ENCODE results near the gene DGUOK. TPM values are rescaled to one million over a fixed set of nuclear protein-coding genes. Genes with fewer than 3 reads are reported as not detected.
A peak's percentile ranks its signal among the peaks of the same experiment; 100 is the strongest.
"Not testable (repeated sequence)": the region's sequence is repeated elsewhere in the genome, so short reads cannot be mapped to it uniquely, and the experiment has no call there.

The DGUOK gene
- total and polyA plus RNA-seq, 2 donors = 73.7 to 157 TPM

DNA sequence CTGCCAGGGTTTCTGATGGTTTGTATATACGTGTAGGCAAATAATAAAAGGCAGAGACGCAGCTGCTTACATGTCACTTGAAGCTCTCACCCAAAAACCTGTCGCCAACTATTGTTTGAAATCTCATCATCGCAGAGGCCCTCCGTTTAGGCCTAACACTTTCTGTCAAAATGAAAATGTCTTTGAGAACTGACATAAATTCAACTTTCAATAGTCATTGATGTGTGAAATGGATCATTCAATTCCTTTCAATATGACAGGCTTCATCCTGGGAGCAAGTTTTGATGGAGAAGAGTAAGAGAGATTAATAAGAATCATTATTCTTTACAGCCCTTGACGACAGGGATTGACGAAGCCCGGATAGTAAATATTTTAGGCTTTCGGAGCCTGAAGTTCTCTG is 31.2 kb upstream of the DGUOK start:
- no peaks in the 10 kb centered on the region for H3K27me3 ChIP-seq (ENCODE audit: control insufficient read depth in 2 of 2, insufficient read depth in 1 of 2, low read length in 1 of 2)
- H3K36me3 ChIP-seq (ENCODE audit: control insufficient read depth in 2 of 2, insufficient read depth in 2 of 2, low read length in 1 of 2) = no peaks in the 10 kb centered on the region
- 92% methylated on average over 9 of the region's 9 CpGs for WGBS
- peaks cover 8 to 19% of the 10 kb centered on the region in 2 donors for H3K4me1 ChIP-seq (ENCODE audit: control insufficient read depth in 2 of 2, insufficient read depth in 2 of 2, low read length in 2 of 2)
- no peak overlapping the region for H3K4me3 ChIP-seq (ENCODE audit: low read length in 2 of 2)
- no peaks in the 10 kb centered on the region for H3K9me3 ChIP-seq (ENCODE audit: control insufficient read depth in 2 of 2, insufficient read depth in 1 of 2, low read length in 1 of 2)
- H3K27ac ChIP-seq (ENCODE audit: low read depth in 1 of 2, low read length in 1 of 2) = no peak overlapping the region
- DNase-seq (ENCODE audit: low read depth in 6 of 9, low spot score in 9 of 9) = no peak

DNA sequence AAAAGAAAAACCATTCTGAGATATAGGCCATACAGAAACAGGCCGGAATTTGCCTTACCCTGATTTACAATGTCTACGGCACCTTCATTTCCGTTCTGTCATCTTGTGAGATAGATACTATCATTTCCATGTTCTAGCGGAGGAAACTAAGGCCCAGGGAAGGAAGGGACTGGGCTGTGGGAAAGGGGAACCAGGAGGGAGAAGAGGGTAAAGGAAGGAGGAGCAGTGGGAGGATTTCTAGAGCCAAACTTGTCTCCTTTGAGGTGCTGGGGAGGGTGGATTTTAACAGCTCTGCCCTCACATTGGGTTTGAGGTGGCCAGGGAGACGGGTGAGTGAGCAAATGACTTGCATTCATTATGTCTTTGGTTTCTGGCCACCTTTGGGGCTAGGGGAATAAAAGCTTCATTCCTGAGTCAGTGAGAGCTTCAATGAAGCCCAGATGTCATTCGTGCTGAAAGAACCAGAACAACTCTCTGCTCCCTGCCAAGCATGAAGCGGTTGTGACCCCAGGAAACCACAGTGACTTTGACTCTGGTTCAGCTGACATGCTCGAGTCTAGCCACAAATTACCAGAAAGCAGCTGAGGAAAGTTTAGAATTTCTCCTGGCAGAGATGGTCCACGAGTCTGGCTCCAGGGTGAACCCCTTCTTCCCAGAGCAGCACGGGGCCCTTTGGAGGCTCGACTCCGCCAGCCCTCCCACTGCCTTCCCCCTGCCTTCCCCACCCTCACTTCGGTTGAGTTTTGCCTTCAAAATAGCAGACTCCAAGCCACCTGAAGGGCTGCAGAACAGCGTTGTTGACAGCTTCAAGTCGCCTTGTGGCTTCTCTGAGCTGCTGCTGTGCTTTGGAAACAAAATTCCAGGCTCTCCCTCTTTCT is 30.1 kb upstream of the DGUOK start:
- Histone ChIP-seq H3K27ac (ENCODE audit: low read depth in 1 of 2, low read length in 1 of 2) (peak overlapping the region; percentile 25 to 54), H3K4me3 (ENCODE audit: low read length in 2 of 2) (no peak overlapping the region), H3K27me3 (ENCODE audit: control insufficient read depth in 2 of 2, insufficient read depth in 1 of 2, low read length in 1 of 2) (no peaks in the 10 kb centered on the region), H3K4me1 (ENCODE audit: control insufficient read depth in 2 of 2, insufficient read depth in 2 of 2, low read length in 2 of 2) (peaks cover 11 to 27% of the 10 kb centered on the region in 2 donors), H3K36me3 (ENCODE audit: control insufficient read depth in 2 of 2, insufficient read depth in 2 of 2, low read length in 1 of 2) (no peaks in the 10 kb centered on the region), H3K9me3 (ENCODE audit: control insufficient read depth in 2 of 2, insufficient read depth in 1 of 2, low read length in 1 of 2) (no peaks in the 10 kb centered on the region)
- 24% methylated on average over 15 of the region's 15 CpGs for WGBS
- peak in 6 of 9 donors; percentile 37 to 75 (median 50) for DNase-seq (ENCODE audit: low read depth in 6 of 9, low spot score in 9 of 9)

DNA sequence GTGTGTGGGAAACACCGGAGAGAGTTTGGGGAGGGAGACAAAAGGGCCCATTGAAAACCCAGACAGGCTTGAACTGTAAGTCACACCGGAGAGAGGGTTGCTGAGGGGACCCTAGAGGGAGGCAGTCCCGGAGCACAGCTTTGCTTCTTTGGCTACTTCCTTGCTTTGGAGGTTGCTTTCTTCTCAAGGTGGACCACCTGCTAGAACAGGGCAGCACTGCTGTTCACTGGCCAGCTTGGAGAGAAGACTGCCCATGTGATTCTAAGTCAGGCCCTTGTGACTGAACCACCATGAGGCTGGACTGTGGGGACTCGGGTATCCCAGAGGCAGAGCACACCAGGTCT is 29.5 kb upstream of the DGUOK start:
- Histone ChIP-seq H3K27me3 (ENCODE audit: control insufficient read depth in 2 of 2, insufficient read depth in 1 of 2, low read length in 1 of 2) (no peaks in the 10 kb centered on the region), H3K4me3 (ENCODE audit: low read length in 2 of 2) (no peak overlapping the region), H3K27ac (ENCODE audit: low read depth in 1 of 2, low read length in 1 of 2) (no peak overlapping the region), H3K9me3 (ENCODE audit: control insufficient read depth in 2 of 2, insufficient read depth in 1 of 2, low read length in 1 of 2) (no peaks in the 10 kb centered on the region), H3K4me1 (ENCODE audit: control insufficient read depth in 2 of 2, insufficient read depth in 2 of 2, low read length in 2 of 2) (peaks cover 15 to 32% of the 10 kb centered on the region in 2 donors), H3K36me3 (ENCODE audit: control insufficient read depth in 2 of 2, insufficient read depth in 2 of 2, low read length in 1 of 2) (no peaks in the 10 kb centered on the region)
- WGBS = 86% methylated on average over 4 of the region's 4 CpGs
- DNase-seq (ENCODE audit: low read depth in 6 of 9, low spot score in 9 of 9) = no peak

DNA sequence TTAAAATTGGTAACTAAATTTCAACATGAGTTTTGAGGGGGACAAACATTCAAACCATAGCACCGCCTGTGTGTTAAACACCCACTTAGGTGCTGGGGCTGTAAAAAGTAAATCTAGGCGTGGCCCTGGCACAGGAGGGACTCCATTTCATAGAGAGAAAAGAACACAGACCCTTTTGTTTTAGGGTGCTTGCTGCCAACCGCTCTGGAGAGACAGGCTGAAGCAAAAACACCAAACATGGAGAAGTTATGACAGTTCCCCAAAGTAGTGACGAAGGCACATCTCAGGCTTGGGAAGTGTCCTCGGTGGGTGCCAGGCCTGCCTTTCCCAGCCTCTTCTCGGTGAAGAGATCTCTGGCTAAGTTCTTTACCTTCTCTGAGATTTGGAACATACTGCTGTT is 28.7 kb upstream of the DGUOK start:
- H3K4me1 ChIP-seq (ENCODE audit: control insufficient read depth in 2 of 2, insufficient read depth in 2 of 2, low read length in 2 of 2) = peaks cover 17 to 38% of the 10 kb centered on the region in 2 donors
- 97% methylated on average over 6 of the region's 6 CpGs for WGBS
- no peaks in the 10 kb centered on the region for H3K27me3 ChIP-seq (ENCODE audit: control insufficient read depth in 2 of 2, insufficient read depth in 1 of 2, low read length in 1 of 2)
- DNase-seq (ENCODE audit: low read depth in 6 of 9, low spot score in 9 of 9) = no peak
- no peak overlapping the region for H3K27ac ChIP-seq (ENCODE audit: low read depth in 1 of 2, low read length in 1 of 2)
- no peak overlapping the region for H3K4me3 ChIP-seq (ENCODE audit: low read length in 2 of 2)
- H3K36me3 ChIP-seq (ENCODE audit: control insufficient read depth in 2 of 2, insufficient read depth in 2 of 2, low read length in 1 of 2) = no peaks in the 10 kb centered on the region
- no peaks in the 10 kb centered on the region for H3K9me3 ChIP-seq (ENCODE audit: control insufficient read depth in 2 of 2, insufficient read depth in 1 of 2, low read length in 1 of 2)

DNA sequence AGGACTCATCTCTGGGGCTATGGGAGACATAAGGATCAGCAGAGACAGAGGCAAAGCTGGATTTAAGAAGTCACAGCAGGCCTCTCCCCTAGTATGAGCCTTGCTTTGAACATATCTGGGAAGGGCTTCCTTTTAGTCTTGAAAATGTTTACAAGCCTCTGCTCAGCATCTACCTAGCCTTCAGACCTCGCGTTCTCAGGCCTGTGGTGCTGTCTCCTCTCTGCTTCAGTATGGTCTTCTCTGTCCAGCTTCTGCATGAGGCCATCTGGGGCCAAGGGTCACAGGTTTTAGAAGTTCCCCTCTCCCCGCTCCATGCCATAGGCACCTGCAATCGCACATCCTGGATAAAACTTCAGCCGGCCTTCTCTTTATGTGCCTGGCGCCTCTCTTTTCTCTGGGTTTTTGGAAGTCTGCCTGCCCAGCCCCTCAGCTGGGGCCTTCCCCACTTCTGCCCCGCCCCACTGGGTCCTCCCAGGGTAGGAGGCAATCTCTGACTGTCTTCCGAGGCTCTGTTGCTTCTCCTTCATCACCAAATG is 26.8 kb upstream of the DGUOK start:
- Histone ChIP-seq H3K4me3 (ENCODE audit: low read length in 2 of 2) (no peak overlapping the region), H3K9me3 (ENCODE audit: control insufficient read depth in 2 of 2, insufficient read depth in 1 of 2, low read length in 1 of 2) (no peaks in the 10 kb centered on the region), H3K27ac (ENCODE audit: low read depth in 1 of 2, low read length in 1 of 2) (no peak overlapping the region), H3K4me1 (ENCODE audit: control insufficient read depth in 2 of 2, insufficient read depth in 2 of 2, low read length in 2 of 2) (peaks cover 17 to 38% of the 10 kb centered on the region in 2 donors), H3K27me3 (ENCODE audit: control insufficient read depth in 2 of 2, insufficient read depth in 1 of 2, low read length in 1 of 2) (no peaks in the 10 kb centered on the region), H3K36me3 (ENCODE audit: control insufficient read depth in 2 of 2, insufficient read depth in 2 of 2, low read length in 1 of 2) (no peaks in the 10 kb centered on the region)
- 94% methylated on average over 8 of the region's 8 CpGs for WGBS
- DNase-seq (ENCODE audit: low read depth in 6 of 9, low spot score in 9 of 9) = no peak

DNA sequence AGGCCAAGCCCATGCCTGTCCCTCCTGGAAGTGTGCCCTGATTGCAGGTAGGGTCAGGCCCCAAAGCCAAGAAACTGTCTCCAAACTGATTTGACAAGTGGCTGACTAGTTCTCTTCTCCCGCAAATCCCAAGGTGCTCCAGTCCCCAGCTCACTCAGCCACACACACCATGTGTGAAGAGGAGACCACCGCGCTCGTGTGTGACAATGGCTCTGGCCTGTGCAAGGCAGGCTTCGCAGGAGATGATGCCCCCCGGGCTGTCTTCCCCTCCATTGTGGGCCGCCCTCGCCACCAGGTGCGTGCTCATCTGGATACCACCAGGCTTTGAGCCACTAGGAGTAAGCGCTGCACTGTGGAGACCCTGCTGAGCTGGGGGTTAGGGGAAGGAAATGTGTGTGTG is 25.5 kb upstream of the DGUOK start:
- WGBS = 63% methylated on average over 10 of the region's 10 CpGs
- H3K27ac ChIP-seq (ENCODE audit: low read depth in 1 of 2, low read length in 1 of 2) = no peak overlapping the region

DNA sequence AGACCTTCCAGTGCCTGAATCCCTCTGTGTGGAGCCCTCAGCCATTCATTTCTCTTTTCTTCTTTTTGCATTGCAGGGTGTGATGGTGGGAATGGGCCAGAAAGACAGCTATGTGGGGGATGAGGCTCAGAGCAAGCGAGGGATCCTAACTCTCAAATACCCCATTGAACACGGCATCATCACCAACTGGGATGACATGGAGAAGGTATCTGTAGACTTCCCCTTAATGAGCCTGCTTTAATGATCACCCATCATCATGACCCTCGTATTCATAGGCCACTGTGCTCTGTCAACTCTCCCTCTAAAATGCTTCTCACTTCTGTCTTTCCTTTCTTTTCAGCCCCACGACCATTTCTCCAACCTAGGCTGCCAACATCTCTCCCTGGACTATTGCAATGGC is 24.4 kb upstream of the DGUOK start:
- no peak for DNase-seq (ENCODE audit: low read depth in 6 of 9, low spot score in 9 of 9)
- no peaks in the 10 kb centered on the region for H3K36me3 ChIP-seq (ENCODE audit: control insufficient read depth in 2 of 2, insufficient read depth in 2 of 2, low read length in 1 of 2)
- WGBS = 97% methylated on average over 4 of the region's 4 CpGs
- no peak overlapping the region for H3K27ac ChIP-seq (ENCODE audit: low read depth in 1 of 2, low read length in 1 of 2)
- no peaks in the 10 kb centered on the region for H3K27me3 ChIP-seq (ENCODE audit: control insufficient read depth in 2 of 2, insufficient read depth in 1 of 2, low read length in 1 of 2)
- H3K4me3 ChIP-seq (ENCODE audit: low read length in 2 of 2) = no peak overlapping the region
- H3K9me3 ChIP-seq (ENCODE audit: control insufficient read depth in 2 of 2, insufficient read depth in 1 of 2, low read length in 1 of 2) = no peaks in the 10 kb centered on the region
- H3K4me1 ChIP-seq (ENCODE audit: control insufficient read depth in 2 of 2, insufficient read depth in 2 of 2, low read length in 2 of 2) = peaks cover 8 to 23% of the 10 kb centered on the region in 2 donors

More for the DNA sequence above, 25.5 kb upstream of the DGUOK start:
- Histone ChIP-seq H3K27me3 (ENCODE audit: control insufficient read depth in 2 of 2, insufficient read depth in 1 of 2, low read length in 1 of 2) (no peaks in the 10 kb centered on the region), H3K4me1 (ENCODE audit: control insufficient read depth in 2 of 2, insufficient read depth in 2 of 2, low read length in 2 of 2) (peaks cover 17 to 34% of the 10 kb centered on the region in 2 donors), H3K36me3 (ENCODE audit: control insufficient read depth in 2 of 2, insufficient read depth in 2 of 2, low read length in 1 of 2) (no peaks in the 10 kb centered on the region), H3K4me3 (ENCODE audit: low read length in 2 of 2) (no peak overlapping the region), H3K9me3 (ENCODE audit: control insufficient read depth in 2 of 2, insufficient read depth in 1 of 2, low read length in 1 of 2) (no peaks in the 10 kb centered on the region)
- DNase-seq (ENCODE audit: low read depth in 6 of 9, low spot score in 9 of 9) = peak in 1 of 9 donors; percentile 19

DNA sequence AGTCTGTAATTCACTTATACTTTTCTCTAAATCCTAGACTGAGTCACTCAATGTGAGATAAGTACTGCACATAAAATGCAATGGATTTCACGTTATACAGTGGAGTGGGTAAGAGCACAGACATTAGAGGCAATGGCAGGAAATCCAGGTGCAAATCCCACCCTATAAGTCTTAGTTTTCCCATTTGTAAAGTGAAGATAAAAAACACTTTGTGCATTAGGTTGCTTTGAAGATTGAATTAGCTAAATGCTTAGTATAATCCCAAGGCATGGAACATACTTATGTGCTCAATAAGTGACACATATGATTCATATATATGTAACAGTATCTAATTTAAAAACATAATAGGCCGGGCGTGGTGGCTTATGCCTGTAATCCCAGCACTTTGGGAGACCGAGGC is 23.4 kb upstream of the DGUOK start:
- no peak for DNase-seq (ENCODE audit: low read depth in 6 of 9, low spot score in 9 of 9)
- Histone ChIP-seq H3K36me3 (ENCODE audit: control insufficient read depth in 2 of 2, insufficient read depth in 2 of 2, low read length in 1 of 2) (no peaks in the 10 kb centered on the region), H3K4me3 (ENCODE audit: low read length in 2 of 2) (no peak overlapping the region), H3K27ac (ENCODE audit: low read depth in 1 of 2, low read length in 1 of 2) (no peak overlapping the region), H3K9me3 (ENCODE audit: control insufficient read depth in 2 of 2, insufficient read depth in 1 of 2, low read length in 1 of 2) (no peaks in the 10 kb centered on the region), H3K27me3 (ENCODE audit: control insufficient read depth in 2 of 2, insufficient read depth in 1 of 2, low read length in 1 of 2) (no peaks in the 10 kb centered on the region), H3K4me1 (ENCODE audit: control insufficient read depth in 2 of 2, insufficient read depth in 2 of 2, low read length in 2 of 2) (peaks cover 15 to 18% of the 10 kb centered on the region in 2 donors)
- WGBS = 92% methylated on average over 4 of the region's 4 CpGs

DNA sequence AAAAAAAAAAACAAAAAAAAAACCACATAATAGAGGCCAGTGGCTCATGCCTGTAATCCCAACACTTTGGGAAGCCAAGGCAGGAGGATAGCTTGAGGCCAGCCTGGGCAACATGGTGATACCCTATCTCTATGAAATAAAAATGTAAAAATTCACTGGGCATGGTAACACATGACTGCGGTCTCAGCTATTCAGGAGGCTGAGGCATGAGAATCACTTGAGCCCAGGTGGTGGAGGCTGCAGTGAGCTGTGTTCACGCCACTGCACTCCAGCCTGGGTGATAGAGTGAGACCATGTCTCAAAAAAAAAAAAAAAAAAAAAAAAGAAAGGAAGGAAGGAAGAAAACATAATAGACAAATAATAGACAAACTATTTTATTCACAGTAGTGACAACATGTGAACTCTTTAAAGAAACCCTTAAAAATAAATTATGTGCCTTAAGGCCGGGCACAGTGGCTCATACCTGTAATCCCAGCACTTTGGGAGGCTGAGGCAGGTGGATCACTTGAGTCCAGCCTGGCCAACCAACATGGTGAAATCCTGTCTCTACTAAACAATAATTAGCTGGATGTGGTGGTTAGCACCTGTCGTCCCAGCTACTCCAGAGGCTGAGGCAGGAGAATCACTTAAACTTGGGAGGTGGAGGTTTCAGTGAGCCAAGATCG is 22.6 kb upstream of the DGUOK start:
- H3K27me3 ChIP-seq (ENCODE audit: control insufficient read depth in 2 of 2, insufficient read depth in 1 of 2, low read length in 1 of 2); H3K27ac ChIP-seq (ENCODE audit: low read depth in 1 of 2, low read length in 1 of 2); DNase-seq (ENCODE audit: low read depth in 6 of 9, low spot score in 9 of 9); H3K9me3 ChIP-seq (ENCODE audit: control insufficient read depth in 2 of 2, insufficient read depth in 1 of 2, low read length in 1 of 2); H3K4me3 ChIP-seq (ENCODE audit: low read length in 2 of 2); H3K36me3 ChIP-seq (ENCODE audit: control insufficient read depth in 2 of 2, insufficient read depth in 2 of 2, low read length in 1 of 2): not testable (repeated sequence)
- peaks cover 15 to 18% of the 10 kb centered on the region in 2 donors for H3K4me1 ChIP-seq (ENCODE audit: control insufficient read depth in 2 of 2, insufficient read depth in 2 of 2, low read length in 2 of 2)
- 96% methylated on average over 5 of the region's 5 CpGs for WGBS

Measured in thymus (tissue), 11 donors.